GM12801 (cell line): ENCODE results near the gene PRKRA.

Experiments used
- TF ChIP-seq, protein P1 (sequence below): IDR thresholded peaks from one replicate; pipeline ENCODE4 v1.5.1; 2011; ENCODE audit warnings: control low read depth; ENCODE audit not compliant: insufficient read length; ENCODE audit errors: extremely low read depth

Gene PRKRA

GRCh38 chr2:178450774-178451525 lies at the start of gene PRKRA, which contains the start of gene PJVK:
Gene PRKRA (minus strand): TSS chr2:178451175. CDS start chr2:178451030, 145 bp downstream.
Gene PJVK (plus strand): TSS chr2:178451378. CDS start chr2:178453410, 2,032 bp downstream.
- TF ChIP-seq, protein P1, sequence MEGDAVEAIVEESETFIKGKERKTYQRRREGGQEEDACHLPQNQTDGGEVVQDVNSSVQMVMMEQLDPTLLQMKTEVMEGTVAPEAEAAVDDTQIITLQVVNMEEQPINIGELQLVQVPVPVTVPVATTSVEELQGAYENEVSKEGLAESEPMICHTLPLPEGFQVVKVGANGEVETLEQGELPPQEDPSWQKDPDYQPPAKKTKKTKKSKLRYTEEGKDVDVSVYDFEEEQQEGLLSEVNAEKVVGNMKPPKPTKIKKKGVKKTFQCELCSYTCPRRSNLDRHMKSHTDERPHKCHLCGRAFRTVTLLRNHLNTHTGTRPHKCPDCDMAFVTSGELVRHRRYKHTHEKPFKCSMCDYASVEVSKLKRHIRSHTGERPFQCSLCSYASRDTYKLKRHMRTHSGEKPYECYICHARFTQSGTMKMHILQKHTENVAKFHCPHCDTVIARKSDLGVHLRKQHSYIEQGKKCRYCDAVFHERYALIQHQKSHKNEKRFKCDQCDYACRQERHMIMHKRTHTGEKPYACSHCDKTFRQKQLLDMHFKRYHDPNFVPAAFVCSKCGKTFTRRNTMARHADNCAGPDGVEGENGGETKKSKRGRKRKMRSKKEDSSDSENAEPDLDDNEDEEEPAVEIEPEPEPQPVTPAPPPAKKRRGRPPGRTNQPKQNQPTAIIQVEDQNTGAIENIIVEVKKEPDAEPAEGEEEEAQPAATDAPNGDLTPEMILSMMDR = no peak

GRCh38 chr2:178499640-178500039 lies 48.7 kb upstream of the PRKRA start:
- TF ChIP-seq, protein P1 = no peak

GRCh38 chr2:178498137-178498536 lies 47.2 kb upstream of the PRKRA start:
- TF ChIP-seq, protein P1 = no peak

- TF ChIP-seq, protein P1 = no peak
Measured at GRCh38 chr2:178496049-178496448, 45.1 kb upstream of the PRKRA start.

GRCh38 chr2:178491612-178492011 lies 40.6 kb upstream of the PRKRA start:
- TF ChIP-seq, protein P1 = no peak

DNA sequence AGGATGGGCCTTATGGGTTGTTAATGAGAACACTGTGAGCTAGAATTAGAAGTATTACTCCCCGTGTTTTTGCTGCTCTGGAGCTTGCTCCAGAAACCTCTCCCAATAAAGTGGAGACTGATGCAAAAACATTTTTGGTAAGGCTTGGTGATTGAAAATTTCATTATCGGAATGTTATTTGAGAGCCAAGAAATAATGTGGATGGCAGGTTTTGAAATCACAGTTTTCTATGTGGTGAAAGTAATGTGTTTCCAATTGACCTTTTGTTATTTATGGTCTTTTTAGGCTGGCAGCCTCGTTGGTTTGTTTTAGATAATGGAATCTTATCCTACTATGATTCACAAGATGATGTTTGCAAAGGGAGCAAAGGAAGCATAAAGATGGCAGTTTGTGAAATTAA lies 34.4 kb upstream of the PRKRA start:
- TF ChIP-seq, protein P1 = no peak

DNA sequence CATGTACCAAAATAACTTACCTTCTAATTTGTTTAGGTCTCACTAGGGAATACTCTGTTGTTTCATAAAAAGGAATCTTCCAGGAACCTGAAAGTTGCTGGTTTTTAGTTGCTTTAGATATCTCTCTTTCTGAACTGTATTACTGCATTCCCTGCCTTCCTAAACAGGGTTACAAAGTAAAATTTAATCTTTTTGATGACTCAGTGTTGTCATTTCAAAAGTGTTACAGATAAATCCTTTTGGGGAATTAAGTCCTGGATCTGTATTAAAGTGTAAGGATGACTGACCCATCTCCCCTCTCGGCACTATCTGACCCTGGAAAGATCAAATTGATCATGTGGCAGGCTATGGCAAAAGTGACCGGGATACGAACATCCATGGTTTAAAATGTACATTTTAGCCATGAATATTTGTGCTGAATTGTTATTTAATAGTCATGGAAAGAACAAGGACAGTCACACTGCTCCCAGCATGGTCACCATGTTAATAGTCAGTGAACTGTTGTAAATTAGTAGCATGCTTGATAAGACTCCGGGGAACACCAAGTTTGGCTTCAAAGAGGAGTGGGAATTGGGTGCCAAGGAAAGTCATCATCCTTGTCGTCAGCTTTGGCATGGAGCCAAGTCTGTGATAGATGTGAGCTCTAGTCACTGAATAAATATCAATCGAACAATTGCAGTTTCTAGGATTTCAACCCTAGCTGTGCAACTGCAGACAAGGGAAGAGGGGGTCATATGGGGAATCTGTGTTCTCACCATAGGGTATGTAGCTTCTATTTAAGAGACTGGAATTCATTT lies 33.5 kb upstream of the PRKRA start:
- TF ChIP-seq, protein P1 = no peak
